Activated naive CD4-positive, alpha-beta T cell treated with anti-CD3 and anti-CD28 coated beads, Interleukin-2, amount 50 U/mL, for 16 hours (primary cell): ENCODE data around the gene TMEM143.
"Not testable (repeated sequence)": the region's sequence is repeated elsewhere in the genome, so short reads cannot be mapped to it uniquely, and the experiment has no call there.

Source experiments
- DNase-seq: peaks from one replicate; pipeline ENCODE4 v3.0.0-alpha.2; 2020

TMEM143 gene

DNA sequence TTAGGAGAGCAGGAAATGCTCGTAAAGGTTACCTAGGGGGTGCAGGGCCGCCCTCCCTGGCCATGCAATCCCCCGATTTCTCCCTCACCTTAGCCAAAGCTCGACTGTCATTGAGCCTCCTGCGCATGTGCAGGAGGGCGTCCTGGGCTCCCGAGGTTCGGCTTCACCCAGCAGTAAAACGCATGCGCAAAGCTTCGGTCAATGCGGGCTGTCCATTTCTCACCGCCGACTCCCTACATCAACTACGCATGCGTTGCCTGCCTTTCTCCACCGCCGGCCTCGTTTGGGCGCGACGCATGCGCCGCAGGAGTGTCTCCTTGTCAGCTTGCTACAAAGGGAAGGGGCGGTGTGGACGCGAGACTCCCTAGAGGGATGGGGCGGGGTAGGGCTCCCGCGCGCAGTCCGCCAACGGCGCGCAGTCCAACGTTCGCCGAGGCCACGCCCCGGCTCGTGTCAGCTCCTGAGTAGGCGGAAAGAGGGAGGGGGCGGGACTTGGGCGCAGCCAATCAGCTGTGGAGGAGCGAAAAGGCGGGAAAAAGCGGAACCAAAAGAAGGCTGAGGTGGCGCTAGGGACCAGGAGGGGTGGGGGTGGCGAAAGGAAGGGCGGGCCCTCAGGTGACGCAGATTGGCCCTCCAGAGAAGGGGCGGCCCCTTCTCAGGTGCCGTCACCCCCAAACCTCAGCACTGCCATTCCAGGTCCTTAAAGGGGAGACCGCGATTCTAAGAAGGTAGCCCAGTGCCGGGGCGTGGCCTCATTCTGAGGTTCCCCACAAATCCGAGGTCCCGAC, at the start of gene TMEM143, which contains the start of gene SYNGR4:
Gene TMEM143 (minus strand): TSS at position 131 of the 788 bp plus-strand sequence. CDS start 20 bp downstream, at position 111.
Gene SYNGR4 (plus strand): TSS at position 558 of the 788 bp plus-strand sequence. CDS start 1,476 bp downstream, outside the sequence.
- DNase-seq, result peak; percentile 97

DNA sequence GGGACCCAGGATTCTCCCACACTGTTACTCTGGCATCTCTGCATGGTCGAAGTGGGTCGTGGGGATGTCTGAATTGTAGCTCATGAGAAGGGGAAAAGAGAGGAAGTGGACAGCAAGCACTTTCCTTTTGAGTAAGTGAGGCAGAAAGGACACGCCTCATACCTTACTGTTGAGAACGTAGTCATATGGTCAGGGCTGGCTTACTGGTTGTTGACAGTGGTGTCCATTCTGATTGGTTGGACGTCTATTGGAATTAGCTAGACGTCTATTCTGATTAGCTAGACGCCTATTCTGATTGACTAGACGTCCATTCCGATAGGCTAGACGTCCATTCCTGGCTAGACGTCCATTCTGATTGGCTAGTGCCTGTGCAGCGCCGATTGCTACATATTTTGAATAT, 42.1 kb upstream of the TMEM143 start:
- no peak for DNase-seq

DNA sequence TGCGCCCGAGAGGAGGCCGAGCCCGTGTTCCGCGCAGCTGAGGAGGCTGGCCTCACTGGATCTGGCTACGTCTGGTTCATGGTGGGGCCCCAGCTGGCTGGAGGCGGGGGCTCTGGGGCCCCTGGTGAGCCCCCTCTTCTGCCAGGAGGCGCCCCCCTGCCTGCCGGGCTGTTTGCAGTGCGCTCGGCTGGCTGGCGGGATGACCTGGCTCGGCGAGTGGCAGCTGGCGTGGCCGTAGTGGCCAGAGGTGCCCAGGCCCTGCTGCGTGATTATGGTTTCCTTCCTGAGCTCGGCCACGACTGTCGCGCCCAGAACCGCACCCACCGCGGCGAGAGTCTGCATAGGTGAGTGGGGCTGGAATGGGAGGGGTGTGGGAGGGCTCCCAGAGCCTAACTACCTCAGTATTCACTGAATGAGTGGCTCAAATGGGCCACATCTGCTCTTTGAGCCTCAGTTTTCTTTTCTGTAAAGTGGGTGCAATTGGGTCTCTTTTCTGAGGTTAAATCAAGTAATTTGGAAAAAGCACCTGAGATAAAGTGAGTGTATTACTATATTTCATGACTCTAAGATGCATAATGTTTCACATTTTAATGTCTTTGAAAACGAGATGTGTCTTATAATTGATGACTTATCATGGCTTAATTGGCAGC, 41.4 kb upstream of the TMEM143 start:
- DNase-seq, result no peak

DNA sequence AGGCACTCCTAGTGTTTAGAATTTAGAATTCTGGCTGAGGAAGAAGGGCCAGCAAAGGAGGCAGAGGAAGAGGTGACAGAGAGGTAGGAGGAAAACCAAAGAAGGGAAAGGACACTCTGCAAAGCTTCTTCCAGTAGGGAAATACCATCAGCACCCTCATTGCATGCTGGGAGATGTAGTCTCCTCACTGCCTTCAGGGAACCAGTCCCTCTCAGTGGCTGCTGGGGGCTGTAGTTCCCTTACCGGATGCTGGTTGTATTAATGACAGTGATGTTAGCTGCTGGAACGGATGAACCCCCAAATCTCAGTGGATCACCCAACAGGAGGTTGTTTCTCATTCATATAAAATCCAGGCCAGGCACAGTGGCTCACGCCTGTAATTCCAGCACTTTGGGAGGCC, 39.9 kb upstream of the TMEM143 start:
- peak; percentile 41 for DNase-seq

DNA sequence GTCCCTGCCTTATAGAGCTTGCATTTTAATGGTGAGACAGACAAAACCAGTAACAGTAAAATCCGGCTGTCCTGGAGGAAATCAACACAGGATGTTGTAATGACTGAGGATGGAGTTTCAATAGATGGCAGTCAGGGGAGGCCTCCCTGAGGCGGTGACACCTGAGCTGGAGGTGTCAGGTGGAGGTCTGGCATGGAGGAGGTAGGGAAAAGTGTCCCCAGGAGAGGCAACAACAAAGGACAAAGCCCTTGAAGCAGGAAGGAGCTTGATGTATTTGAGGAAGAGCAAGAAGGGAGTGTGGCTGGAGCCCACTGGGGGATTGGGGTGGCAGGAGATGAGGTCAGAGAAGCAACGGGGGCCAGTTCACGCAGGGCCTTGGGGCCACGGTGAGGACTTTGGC, 37.5 kb upstream of the TMEM143 start:
- DNase-seq, result no peak

DNA sequence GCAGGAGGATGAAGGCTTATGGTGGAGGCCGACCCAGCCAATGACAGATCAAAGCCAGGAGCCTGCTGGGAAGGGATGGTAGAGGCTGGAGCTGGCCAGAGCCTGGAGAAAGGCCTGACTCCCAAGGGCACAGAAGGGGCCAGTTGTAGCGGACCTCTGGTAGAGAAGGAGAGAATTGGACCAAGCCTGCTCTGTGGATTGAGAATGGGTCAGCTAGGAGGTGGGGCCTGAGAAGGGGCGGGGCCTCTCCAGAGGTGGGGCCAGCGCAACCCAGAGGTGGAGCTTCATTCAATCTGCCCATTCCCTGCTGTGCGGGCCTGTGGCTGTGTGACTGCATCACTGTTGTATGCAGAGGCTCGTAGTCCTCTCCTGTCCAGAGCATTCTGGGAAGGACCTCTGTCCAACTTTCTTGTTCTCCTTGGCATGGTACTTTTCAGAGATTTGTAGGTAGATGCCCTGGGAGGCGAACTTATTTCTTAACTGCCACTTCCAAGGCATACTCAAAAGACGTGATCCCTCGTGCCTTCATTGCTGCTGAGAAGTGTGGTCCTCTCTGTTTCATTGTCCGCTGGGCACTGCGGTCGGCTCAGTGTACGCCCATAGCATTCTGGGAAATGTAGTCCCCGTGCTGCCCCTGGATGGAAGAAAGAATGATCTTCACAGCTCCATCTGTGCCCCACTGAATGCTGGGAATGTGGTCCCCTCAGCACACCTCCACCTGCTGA, 36.4 kb upstream of the TMEM143 start:
- DNase-seq, result no peak

DNA sequence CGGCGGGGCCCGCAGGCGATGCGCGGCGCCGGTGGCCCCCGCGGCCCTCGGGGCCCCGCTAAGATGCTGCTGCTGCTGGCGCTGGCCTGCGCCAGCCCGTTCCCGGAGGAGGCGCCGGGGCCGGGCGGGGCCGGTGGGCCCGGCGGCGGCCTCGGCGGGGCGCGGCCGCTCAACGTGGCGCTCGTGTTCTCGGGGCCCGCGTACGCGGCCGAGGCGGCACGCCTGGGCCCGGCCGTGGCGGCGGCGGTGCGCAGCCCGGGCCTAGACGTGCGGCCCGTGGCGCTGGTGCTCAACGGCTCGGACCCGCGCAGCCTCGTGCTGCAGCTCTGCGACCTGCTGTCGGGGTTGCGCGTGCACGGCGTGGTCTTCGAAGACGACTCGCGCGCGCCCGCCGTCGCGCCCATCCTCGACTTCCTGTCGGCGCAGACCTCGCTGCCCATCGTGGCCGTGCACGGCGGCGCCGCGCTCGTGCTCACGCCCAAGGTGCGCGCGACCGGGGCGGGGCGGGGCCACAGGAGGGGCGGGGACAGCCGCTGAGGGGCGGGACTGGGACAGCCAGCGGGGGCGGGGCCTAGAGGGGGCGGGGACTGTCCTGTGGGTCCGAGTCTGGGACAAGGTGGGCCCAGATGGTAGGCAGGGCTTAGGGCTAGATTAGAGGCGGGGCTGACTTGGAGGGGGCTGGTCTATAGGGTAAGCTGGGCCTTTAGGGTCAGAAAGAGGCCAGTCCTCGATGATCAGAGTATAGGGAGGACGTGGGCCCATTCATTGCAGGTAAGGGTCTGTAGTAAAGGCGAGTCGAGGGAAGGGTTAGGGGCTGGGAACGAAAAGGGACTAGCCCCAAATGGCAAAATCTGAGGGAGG, 34.9 kb upstream of the TMEM143 start:
- DNase-seq, result peak; percentile 84

DNA sequence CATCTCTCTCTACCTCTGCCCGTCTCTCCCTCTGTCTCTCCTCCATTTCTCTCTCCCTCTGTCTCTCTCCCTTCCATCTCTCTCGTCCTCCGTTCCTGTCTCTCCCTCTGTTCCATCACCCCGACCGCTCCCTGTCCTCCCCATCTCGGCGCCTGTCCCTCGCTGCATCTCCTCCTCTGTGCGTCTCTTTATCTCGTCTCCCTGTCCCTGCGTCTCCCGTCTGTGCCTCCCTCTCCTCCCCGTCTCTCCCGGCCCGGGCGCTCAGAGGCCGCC, 34.3 kb upstream of the TMEM143 start:
- DNase-seq, result no peak

DNA sequence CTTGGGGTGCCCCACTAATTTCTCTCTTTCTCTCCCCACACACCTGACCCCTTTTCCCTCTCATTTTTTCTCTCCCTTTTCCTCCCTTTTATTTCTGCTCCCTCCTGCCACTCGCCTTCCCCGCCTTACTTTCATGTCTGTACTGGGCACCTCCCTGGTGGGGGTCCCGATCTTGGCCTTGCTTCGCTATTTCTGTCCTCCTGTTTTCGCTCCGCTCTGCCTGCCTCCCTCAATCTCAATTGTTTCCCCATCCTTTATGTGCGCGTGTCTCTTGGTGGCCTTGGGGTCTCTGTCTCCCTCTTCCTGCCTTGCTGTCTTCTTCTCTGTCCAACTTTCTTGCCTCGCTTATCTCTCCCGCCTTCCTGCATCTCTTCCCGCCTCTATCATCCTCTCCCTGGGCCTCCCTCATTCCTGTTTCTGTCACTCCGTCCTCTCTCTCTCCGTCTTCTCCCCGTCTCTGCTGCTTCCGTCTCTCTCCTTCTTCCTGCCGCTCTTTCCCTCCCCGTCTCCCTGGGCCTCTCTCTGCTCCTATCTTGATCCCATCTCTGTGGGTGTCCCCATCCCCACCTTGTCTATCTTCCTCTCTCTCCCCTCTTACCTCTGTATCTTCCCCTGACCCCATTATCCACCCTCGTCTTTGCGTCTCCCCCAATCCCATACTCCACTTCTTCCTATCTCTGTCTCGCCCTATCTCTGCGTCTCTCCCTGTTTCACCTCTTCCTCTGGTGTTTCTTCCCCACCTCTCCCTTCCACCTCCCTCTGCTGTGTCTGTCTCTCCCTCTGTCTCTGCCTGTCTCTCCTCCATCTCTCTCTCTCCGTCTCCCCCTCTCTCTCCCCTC, 33.7 kb upstream of the TMEM143 start:
- no peak for DNase-seq

DNA sequence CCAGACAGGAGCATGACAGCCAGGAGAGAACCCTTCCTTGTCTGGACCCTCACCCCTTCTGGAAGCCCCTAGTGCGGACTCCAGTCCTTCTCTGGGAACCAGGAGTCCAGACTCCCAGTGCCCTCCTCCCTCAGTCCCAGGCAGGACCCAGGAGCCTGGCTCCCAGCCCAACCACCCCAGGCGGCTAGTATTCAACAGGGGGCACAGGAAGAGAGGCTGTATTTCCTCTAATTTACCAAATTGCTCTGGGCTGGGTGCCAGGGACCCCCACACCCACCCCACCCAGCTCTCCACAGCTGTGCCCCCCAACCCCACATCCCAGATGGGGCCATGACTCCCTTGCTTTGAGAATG, 33.1 kb upstream of the TMEM143 start:
- no peak for DNase-seq

DNA sequence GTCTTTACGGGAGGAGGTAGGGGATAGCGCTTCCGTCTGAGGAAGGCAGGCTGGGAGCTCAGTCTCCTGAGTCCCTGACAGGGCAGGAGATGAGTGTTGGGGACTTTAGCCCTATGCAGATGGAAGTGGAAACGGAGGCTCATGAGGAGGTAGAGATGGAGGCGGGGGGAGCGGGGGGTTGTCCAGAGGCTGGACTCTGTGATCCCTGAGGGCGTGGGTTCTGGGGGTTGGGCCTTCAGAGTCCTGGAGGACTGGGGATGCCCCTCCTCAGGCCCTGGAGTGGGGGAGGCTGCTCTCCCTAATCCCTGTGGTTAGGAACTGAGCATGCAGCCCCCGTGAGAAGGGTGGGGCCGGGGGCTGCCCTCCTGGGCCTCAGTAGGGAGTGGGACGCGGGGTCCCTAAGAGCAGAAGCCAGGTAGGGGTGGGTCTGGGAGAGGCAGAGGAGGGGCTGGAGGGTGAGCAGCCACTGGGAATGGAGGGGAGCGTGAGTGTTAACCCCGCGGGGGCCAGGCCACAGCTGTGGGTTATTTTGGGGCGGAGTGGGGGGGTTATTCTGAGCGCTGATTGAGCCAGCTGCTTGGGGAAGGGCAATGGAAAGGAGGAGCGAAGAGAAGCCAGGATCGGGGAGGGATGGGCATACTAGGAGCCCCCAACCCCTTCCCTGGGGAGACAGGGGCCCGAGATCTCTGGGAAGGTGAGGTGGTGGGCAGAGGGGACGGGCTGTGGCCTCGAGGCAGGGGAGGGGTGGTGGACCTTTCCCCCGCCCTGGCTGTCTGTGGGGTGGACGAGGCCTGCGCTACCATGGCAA, 32.5 kb upstream of the TMEM143 start:
- DNase-seq, result no peak

DNA sequence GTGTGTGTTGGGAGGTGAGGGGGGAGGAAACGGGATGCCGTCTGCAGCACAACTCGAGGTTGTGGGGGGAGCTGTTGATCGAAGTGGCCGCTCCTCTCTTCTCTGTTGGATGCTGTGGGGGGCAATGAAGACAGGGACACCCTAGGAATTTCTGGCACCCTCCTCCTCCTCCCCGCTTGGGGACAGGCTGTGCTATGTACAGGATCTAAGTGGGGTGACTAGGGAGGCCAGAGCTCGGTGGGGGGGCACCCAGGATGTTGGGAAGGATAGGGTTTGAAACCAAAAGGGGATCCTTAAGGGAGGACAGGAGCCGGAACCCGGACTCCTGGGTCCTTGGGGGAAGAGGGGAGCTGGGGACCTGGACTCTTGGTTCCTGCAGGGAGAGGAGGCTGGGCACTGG, 31.8 kb upstream of the TMEM143 start:
- DNase-seq, result no peak

DNA sequence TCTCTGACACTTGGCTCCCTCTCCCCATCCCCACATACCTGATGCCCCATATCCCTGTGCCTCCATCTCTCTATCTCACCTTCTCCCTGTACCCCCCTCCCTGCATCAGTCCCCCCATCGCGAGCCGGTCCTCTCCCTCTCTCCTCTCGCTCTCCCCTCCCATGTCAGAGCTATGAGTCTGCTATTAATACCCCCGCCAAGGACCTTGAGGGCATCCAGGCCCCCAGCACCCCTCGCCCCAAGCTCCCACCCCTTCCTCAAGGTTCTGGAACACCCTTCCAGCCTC, 31.4 kb upstream of the TMEM143 start:
- no peak for DNase-seq

DNA sequence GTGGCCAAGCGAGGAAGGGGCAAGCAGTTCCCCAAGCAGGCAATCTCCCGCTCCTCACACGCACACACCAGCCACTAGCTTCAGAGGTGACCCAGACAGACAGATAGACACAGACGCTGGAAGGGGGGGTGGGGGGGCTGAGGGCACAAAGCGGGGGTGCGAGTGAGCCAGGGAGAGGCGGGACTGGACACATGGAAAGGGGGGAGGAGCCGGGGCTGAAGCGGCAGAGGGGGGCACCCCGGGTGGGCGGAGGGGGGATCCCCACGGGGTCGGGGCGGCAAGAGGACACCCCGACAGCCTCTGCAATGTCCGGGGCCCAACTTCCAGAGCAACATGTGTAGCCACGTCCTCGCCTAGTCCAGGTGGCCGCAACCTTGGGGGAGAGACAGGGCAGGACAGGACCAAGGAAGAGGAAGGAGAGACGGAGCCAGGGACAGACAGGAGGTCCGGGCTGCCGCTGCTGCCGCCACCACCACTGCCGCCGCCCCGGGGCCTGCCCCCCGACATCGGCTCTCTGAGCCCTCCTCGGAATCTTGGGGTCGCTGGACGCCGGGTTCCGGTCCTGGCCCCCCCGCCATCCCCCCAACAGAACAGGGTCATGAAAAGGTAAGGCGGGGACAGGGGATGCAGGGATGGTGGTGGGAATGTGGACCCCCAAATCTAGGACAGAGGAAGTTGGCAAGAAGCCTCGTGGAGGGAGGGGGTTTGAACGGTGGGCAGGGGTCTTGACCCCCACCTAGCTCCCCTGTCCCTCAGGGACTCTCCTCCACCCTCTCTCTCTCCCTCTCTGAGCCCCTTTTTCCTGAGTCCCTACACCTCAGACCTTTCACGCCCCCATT, 30.8 kb upstream of the TMEM143 start:
- DNase-seq, result no peak

DNA sequence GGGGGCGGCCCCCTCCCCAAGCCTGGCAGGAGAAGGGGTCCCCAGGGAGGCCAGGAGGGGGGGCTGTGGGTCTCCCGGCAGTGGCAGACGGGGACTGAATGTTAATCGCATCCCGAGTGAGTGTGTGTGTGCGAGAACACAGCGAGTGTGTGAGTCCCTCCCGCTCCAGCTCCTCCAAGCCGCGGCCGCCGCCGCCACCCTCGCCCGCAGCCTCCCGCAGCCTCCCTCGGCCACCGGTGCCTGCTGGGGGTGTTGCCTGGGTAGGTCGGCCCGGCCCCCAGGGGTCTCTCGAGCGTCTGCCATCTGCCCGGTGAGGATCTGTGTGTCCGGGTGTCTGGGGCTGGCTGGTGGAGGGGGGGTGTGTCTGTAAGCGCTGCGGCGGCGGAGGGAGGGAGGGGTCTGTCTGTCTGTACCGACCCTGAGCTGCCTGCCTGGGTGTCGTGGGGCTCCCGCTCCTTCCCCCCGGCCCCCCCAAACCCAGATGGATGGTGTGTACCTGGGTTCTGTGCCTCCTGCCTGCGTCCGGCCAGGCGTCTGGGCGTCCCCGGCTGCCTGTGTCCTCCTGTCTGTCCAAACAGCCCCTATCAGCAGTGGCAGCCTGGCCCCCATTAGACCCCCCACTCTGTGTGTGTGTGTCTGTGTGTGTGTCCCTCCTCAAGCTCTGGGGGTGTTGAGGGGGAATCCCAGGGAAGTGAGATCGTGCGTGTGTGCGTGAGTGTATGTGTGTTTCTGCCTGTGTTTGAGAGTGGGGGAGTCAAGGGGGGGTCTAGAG, 30.0 kb upstream of the TMEM143 start, which contains the start of gene GRIN2D:
Gene GRIN2D (plus strand): TSS at position 110 of the 772 bp plus-strand sequence. CDS start 4,725 bp downstream, outside the sequence.
- DNase-seq, result peak; percentile 36

DNA sequence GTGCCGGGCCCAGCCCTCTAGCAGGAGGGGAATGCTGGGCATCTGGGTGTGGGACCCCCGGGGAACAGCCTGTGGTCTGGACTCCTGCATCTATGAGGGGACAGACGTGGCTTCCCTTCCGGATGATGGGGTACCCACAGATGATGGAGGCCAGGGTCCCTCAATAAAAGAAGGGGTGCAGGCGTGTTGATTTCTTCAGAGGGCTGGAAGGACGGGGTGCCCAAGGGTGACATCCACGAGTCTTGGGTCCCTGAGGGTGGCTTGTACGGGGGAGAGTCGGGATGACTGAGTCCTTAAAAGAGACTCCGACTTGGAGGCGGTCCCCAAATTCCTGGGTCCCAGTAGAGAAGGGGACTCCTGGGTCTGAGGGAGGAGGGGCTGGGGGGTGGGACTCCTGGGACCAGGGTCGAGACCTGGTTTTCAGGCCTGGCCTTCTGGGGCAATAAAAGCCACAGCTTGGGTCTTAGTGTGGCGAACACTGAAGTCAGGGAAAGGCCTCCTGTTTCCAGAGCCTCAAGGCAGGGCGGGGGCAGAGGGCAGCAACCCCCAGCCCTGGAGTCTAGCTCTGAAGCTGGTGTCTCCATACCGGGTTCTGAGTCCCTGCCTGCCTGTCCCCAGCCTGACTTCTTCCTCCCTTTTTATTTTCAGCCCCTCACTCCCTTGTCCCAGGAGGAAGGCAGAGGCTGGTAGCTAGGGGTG, 29.3 kb upstream of the TMEM143 start:
- DNase-seq, result no peak

DNA sequence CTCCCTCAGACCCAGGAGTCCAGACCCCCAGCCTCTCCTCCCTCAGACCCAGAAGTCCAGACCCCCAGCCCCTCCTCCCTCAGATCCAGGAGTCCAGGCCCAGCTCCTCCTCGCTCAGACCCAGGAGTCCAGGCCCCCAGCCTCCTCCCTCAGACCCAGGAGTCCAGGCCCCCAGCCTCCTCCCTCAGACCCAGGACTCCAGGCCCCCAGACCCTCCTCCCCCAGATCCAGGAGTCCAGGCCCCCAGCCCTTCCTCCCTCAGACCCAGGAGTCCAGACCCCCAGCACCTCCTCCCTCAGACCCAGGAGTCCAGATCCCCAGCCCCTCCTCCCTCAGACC, 28.2 kb upstream of the TMEM143 start:
- DNase-seq, result not testable (repeated sequence)

DNA sequence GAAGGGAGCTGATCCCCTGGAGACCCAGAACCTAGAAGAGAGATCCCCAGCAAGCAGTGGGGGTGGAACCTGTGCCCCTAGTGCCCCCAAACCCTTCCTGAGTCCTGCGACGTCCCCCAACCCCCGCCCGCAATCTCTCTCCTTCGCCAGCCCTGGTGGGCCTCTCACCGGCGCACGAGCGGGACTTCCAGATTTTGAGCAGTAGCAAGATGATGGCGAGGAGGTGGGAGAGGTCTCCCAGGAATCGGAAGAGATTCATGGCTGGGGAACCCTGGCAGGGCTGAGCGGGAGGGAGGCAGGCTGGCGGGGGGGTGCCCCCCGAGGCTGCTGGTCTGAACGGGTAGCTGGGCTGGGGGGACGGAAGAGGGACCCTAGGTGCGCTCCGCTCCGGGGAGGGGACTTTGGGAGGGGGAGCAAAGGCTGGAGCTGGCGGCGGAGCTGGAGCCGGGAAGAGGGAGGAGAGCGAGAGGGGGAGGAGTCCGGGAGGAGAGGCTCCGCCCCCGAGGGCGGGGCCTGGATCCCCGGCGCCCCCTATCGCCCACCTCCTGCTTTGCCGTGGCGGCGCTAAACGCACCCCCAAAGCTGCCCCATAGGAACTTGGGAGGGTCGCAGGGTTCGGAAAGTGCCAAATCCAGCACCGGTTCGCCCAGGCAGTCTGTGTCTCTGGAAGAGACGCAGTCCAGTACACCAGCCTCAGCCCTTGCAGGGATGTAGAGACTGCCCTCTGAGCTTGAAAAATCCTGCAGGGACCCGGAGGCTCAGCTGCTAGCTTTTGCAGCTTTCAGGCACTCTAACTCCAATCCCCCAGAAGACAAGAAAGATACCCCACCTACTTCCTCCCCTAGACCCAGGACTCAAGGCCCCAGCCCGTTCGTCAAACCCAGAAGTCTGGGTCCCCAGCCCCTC, 27.6 kb upstream of the TMEM143 start, which contains the start of gene KDELR1:
Gene KDELR1 (minus strand): TSS at position 452 of the 906 bp plus-strand sequence. CDS start 193 bp downstream, at position 259.
- peak; percentile 62 for DNase-seq
